ENCODE measurements around the gene ZNF484.
A peak's percentile ranks its signal among the peaks of the same experiment; 100 is the strongest.
"Not testable (repeated sequence)": the region's sequence is repeated elsewhere in the genome, so short reads cannot be mapped to it uniquely, and the experiment has no call there.

Gene ZNF484

DNA sequence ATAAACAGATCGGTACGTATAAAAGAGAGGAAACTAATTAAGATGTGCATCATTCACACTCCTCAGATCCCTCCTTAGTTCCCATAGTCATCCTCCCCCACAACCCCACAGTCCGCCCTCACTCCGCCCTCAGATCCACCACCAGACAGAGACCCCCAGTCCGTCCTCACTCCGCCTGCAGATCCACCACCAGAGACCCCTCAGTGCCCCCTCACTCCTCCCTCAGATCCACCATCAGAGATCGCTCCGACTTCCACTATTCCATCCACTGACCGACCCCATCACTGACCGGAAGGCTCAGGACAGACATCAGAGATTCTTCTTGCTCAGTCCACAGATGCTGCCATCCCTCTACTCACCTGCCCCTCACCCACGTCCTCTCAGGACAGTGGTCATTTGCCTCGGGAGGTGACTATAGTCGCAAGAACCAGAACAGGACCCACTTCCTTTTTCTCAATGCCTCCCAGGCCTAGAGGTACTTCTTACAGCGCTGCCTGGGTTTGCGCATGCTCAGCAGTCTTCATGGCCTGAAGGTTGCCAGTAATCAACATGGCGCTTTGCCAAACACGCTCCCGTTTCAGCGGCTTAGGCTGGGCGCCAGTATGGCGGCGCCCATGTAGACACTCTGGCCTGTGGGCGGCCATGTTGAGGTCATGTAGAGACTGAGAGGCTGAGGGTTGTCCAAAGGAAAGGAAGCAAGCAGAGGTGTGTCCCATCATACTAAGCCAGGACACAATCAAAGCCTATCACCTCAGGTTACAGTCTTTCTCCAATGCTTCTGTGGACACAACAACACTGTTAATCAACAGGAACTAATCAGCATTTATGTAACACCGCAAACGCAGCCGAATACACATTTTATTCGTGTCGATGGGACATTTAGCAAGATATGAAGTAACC is at the start of gene ZNF484:
Gene ZNF484, minus strand, starts transcription at position 508 of the 900 bp plus-strand sequence. CDS start 3,009 bp downstream, outside the sequence.
- DNase-seq (ENCODE audit: low read depth in 2 of 2), result peak; percentile 90 to 97

DNA sequence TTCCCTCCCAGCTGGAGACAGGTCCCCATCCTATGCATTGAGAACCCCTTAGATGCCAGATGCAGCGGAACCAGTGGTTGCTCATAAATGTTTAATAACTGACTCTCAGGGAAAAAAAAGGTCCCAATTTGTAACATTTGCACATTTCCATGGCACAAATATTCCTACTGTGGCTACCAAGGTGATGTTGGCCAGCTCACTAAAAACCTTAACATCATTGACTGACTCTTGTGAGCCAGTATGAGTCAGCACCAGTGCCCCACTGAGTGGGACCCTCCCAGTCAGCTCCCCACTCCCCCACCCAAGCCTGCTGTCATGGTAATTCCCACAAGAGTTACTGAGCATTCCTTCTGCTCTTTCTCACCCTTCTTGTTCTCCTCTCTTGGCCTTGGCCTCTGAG is 42.6 kb upstream of the ZNF484 start:
- DNase-seq (ENCODE audit: low read depth in 2 of 2), result no peak

DNA sequence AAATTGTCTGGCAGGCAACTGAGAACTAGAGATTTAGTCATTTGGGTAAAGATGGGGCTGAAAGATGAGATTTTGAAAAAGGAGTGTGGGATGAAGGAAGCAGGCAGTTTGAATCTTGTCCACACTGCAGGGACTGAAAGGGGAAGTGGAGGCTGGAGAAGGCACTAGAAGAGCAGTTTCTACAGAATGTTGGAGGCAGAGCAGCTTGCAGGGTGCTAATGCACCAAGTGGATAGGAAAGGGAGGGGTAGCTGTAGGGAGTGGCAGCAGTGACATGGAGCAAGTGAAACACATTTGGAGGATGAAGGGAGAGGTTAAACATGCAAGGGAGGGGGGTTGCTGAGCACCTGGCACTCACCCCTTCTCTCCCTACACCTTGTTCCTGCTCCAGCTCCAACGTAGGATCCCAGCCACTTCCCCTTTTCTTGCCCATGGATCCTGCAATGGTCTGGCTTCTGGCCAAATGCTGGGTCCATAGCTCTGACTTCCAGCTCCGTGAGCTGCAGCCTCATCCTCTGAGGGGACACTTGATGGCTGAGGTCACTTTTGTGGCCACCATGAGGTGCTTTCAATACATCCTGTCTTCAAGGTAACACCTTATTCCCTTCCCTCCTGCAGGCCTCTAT is 39.5 kb upstream of the ZNF484 start:
- DNase-seq (ENCODE audit: low read depth in 2 of 2), result no peak

DNA sequence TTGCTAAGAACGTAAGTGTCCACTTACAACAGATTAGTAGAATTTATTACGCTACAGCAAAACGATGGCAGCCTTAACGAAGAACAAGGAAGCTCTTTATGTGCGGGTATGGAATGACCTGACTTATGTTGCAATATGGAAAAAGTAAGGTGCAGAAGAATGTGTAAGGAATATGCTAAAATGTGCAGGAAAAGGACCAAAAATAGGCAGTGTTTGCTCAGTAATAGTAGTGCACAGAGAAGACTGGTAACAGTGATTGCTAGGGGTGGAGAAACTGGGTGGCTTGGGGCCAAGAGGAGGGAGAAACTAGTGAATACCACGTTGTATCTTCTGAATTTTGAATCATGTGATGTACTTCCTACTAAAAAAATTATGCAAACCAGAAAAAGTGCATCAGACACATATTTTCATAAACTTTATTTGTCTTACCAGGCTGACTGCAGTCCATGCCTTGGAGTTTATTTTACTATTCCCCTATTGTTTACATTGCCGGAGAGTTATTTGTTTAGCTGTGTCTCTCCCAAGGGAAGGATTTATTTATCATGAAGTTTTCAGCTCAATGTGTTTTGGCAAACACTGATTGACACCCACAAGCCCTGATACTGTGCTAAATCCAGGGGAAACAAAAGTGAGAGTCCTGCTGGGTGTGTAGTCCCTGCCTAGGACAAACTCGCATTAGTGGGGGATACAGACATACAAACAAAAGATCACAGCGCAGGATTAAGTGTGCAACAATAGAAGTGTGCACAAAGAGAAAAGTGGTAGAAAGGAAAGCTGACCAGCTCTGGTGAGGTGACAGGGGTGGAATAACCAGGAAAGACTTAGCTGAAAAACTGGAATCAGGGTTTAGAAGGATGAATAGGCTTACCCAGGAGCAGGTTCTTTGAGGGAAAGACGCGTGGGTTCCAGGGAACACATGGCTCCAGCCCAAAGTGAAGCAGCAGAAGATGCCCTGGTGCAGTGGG is 34.0 kb upstream of the ZNF484 start:
- no peak for DNase-seq (ENCODE audit: low read depth in 2 of 2)

DNA sequence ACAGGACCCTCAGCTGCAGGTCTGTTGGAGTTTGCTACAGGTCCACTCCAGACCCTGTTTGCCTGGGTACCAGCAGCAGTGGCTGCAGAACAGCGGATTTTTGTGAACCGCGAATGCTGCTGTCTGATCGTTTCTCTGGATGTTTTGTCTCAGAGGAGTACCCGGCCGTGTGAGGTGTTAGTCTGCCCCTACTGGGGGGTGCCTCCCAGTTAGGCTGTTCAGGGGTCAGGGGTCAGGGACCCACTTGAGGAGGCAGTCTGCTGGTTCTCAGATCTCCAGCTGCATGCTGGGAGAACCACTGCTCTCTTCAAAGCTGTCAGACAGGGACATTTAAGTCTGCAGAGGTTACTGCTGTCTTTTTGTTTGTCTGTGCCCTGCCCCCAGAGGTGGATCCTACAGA is 27.3 kb upstream of the ZNF484 start:
- DNase-seq (ENCODE audit: low read depth in 2 of 2), result not testable (repeated sequence)

DNA sequence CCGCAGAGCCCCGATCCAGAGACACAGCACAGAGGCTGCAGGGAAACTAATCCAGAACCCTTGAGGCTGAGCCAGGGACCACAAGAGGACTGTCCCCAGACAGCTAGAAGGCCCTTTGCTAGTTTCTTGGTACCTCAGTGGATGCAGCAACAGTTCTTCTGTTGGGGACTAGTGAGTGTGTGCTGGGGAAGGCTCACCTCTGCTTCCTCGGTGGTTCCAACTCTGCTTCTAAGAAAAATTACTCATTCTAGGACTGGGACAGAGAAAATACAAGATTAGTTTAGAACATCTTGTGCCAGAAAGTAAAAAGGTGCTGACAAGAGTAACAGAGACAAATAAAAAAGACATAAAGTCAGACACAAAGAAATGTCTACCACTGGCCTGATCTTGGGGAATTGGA is 19.5 kb upstream of the ZNF484 start:
- DNase-seq (ENCODE audit: low read depth in 2 of 2), result no peak

- no peak for DNase-seq (ENCODE audit: low read depth in 2 of 2)
These were observed 18.1 kb upstream of the ZNF484 start for GRCh38 chr9:92895812-92896436.

GRCh38 chr9:92894711-92895362 is 17.0 kb upstream of the ZNF484 start:
- no peak for DNase-seq (ENCODE audit: low read depth in 2 of 2)

DNA sequence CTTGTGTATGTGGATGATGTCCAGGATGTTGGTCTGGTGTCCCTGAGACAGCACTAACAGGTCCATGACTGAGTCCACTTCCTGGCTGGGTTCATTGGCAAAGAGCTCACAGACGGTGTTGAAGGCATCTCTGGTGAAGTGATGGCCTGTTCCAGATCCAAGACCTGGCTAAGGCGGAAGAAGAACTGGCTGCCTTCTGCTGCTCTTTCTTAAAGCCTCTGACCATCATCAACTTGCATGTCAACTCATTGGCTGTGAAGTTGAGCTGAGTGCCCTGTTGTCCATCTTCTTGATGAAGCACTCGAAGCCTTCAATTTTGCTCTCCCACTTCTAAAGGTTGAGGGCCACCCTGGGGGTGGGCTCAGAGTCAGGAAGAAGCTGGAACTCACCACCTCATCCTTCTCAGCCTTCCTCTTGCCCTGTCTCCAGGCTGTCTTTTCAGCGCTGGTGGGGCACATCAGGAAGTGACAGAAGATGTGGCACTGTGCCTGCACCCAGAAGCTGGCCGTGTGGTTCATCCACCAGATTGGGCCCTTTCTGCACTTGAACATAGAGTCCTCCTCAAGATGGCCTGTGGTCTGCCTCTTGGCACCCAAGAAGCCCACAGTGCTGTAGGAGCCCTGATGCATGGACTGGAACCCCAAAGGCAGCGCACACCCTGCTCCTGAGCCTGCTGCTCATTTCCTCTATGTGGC is 16.2 kb upstream of the ZNF484 start:
- not testable (repeated sequence) for DNase-seq (ENCODE audit: low read depth in 2 of 2)

GRCh38 chr9:92892276-92892675 is 14.4 kb upstream of the ZNF484 start:
- DNase-seq (ENCODE audit: low read depth in 2 of 2), result not testable (repeated sequence)

DNA sequence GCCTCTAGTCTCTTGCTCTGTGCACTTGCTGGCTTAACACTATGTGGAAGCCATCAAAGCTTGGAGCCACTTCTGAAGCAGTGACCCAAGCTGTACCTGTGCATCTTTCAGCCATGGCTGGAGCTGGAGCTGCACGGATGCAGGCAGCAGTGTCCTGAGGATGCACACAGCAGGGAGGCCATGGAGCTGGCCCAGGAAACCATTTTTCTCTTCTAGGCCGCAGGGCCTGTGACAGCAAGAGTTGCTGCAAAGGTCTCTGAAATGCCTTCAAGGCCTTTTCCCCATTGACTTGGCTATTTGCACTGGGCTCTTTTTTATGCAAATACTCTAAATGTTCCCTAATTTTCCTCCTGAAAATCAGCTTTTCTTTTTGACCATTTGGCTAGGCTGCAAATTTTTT is 12.9 kb upstream of the ZNF484 start:
- DNase-seq (ENCODE audit: low read depth in 2 of 2), result no peak

DNA sequence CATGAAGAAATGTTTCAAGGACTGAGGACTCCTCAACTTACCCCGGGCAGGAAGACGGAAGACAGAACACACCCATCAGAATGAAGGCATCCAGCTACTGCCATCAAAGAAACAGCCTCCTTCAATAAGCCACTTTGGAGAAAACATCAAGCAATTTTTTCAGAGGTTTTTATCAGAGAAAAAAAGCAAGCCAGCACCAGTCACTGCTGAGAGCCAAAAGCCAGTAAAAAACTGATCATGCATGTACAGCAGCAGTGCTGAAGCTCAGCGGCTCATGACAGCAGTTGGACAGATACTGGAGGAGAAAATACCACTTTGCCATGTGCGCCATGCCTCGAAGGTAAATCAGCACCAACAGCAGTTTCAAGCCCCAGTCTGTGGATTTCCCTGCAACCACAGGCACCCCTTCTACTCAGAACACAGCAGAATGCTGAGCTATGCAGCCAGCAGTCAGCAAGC is 10.1 kb upstream of the ZNF484 start:
- DNase-seq (ENCODE audit: low read depth in 2 of 2), result no peak

DNA sequence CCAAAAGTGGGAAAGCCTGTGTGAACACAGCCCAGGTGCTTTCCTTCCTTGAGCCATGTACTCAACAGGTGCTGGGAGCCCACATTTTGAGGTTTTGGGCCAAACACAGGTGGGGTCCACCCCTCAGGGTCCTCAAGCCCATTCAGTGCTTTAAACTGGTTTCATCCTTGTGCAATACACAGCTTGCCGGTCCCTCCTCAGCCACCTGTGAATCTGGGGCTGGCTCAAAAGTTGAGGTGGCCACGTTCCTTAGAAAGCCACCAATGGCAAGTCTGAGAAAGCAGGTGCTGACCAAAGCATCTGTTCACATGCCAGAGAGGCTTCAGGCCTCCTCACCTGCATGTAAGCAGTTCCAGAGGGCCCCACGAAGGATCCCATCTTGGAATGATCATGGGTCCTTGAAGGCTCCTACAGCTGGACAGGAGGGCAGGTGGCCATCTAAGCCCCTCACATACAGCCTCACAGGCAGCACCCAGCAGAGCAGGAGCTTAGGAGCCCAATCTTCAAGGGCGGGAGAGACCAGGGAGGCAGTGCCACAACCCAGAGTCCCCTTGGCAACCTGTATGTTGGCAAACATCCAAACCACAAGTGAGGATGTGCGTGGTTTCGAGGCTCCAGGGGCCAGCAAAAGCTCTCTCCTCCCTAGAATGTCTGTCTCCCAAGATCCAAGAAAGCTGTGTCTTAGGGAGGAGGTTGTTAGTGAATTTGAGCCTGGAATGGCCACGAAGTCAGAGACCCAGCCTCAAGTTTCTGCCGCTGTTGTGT is 9.2 kb upstream of the ZNF484 start:
- DNase-seq (ENCODE audit: low read depth in 2 of 2), result not testable (repeated sequence)

DNA sequence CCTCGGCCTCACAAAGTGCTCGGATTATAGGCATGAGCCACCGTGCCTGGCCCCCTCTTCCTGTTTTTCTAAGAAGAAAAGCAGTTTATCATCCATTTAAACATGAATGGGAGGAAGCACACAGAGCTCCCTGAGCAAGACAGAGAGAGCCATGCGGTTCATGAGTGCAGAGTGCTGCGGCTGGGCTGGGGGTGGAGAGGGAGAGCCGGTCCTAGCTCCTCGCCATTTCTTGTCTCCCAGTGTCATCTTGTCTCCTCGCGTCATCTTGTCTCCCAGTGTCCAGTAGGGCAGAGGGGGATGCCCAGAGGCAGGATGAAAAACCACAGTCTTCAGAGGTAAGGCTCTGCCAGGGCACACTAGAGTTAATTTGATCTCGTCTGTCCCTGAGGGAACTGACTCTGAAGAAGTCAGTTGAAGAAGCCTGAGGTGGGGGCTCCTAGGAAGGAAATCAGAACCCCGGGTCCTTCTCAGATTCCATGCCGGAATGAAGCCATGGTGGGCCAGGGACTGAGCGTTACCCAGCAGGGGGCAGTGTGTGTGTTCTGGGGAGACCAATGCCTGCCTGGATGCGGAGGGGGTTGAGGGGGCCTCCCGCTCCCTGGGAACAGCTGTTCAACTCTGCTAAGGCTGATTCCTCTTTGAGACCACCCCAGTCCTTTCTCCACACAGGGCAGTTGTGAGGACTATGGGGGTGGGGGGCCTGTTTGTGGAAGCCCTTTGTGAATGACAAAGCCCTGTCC is 6.0 kb upstream of the ZNF484 start:
- DNase-seq (ENCODE audit: low read depth in 2 of 2), result not testable (repeated sequence)

GRCh38 chr9:92882276-92882675 is 4.4 kb upstream of the ZNF484 start:
- DNase-seq (ENCODE audit: low read depth in 2 of 2), result no peak

DNA sequence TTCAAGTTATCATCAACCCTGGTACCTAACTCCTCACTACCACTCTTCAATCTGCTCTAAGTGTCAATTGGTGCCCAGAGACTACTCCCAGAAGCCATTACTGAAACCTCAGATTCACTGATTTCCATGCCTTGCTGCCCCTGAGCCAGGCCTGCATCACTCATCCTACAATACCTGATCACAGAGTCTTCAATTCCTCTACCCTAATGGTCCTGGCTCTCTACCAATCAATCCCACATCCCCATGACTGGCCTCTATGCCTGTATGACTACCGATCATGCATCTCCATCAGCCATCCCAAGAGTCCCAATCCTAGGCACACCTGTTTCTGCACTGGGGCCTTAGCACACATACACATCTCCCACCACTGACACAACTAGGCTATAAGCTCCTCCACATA is 2.5 kb downstream of the ZNF484 start:
- DNase-seq (ENCODE audit: low read depth in 2 of 2), result no peak

DNA sequence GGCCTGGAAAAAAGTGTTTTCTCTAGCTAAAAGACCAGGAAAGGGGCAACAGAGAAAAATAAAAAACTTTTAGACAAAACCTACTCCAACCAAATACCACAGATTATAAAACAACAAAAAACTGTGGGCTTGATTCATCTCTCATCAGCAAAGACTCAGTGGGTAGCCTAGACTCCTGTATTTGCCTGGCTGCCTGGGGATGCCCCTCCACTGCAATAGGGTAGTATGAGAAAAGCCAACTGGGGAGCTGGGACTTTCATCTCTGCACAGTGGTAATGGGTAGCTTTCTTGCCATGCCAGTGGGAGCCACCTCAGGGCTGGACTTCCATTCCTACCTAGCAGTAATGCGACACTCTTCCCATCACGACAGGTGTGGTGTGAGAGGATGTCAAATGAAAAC is 7.5 kb downstream of the ZNF484 start:
- no peak for DNase-seq (ENCODE audit: low read depth in 2 of 2)

GRCh38 chr9:92866600-92866999 is 11.2 kb downstream of the ZNF484 start:
- not testable (repeated sequence) for DNase-seq (ENCODE audit: low read depth in 2 of 2)

DNA sequence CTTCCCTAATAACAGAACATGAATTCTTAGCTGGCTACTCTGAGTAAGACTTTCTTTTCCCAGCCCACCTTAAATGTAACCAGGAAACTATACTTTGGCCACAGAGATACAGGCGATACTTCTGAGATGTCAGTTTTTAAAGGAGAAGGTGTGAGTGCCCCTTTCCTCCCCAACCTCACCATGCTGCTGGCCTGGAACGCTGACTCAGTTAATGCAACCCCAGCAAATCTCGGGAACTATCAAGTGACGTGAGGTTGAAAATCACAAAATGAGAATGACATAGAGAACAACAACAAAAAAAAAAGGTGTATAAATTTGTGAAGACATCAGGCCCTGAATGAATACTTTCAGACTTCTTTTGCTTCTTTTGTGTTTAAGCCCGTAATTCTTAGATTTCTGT is 13.7 kb downstream of the ZNF484 start:
- no peak for DNase-seq (ENCODE audit: low read depth in 2 of 2)

All from stimulated activated CD8-positive, alpha-beta memory T cell treated with anti-CD3 and anti-CD28 coated beads, Interleukin-7, amount 100 ng/mL, for 1 hour (primary cell).